BJ (cell line): ENCODE results near the gene DCAF7. TPM values are rescaled to one million over a fixed set of nuclear protein-coding genes. Genes with fewer than 3 reads are reported as not detected.
A peak's percentile ranks its signal among the peaks of the same experiment; 100 is the strongest.

ENCODE experiments used
- CTCF ChIA-PET: fragments of 350-600 bp; formaldehyde crosslinking; extraction: SDS; loops from one replicate; lab custom pipeline; 2021; ENCODE audit warnings: antibody characterized with exemption, inconsistent platforms; lab: Yijun Ruan, JAX
- POLR2A ChIA-PET: fragments of 300-600 bp; sonication (Branson Sonifier 250); formaldehyde crosslinking; extraction: SDS; loops from one replicate; lab custom pipeline; 2021; ENCODE audit warnings: antibody characterized with exemption; lab: Charles Lee
- DNase-seq: peaks from one replicate; pipeline ENCODE4 v3.0.0-alpha.2; 2011; ENCODE audit warnings: low read depth
- H3K27me3 ChIP-seq: 2 replicates; pipeline ENCODE4 v1.6.0; 2011; ENCODE audit warnings: low read length; ENCODE audit not compliant: control insufficient read depth, insufficient read depth
- H3K36me3 ChIP-seq: 2 replicates; pipeline ENCODE4 v1.5.1; 2011; ENCODE audit warnings: low read length; ENCODE audit not compliant: control insufficient read depth, insufficient read depth
- H3K4me3 ChIP-seq: 2 replicates; pipeline ENCODE4 v1.5.1; 2011; ENCODE audit warnings: low read depth, mild to moderate bottlenecking, control low read depth, low read length
- CTCF ChIP-seq: IDR thresholded peaks from 2 replicates; pipeline ENCODE4 v1.5.1; 2011; ENCODE audit warnings: low read depth, mild to moderate bottlenecking, control low read depth, inconsistent platforms, low read length, moderate library complexity; ENCODE audit not compliant: insufficient read depth
- polyA minus RNA-seq: library from RNA; depleted of rRNA, polyadenylated mRNA; stranded (reverse); fragments of >200 nt; gene quantifications from 2 replicates; pipeline ENCODE4 v1.2.3, GENCODE V29; 2011; rRNA and poly(A)+ RNA removed
- polyA plus RNA-seq: library from polyadenylated mRNA; depleted of rRNA; stranded (reverse); fragments of >200 nt; gene quantifications from 2 replicates; pipeline ENCODE4 v1.2.3, GENCODE V29; 2011; rRNA removed

The DCAF7 gene, protein sequence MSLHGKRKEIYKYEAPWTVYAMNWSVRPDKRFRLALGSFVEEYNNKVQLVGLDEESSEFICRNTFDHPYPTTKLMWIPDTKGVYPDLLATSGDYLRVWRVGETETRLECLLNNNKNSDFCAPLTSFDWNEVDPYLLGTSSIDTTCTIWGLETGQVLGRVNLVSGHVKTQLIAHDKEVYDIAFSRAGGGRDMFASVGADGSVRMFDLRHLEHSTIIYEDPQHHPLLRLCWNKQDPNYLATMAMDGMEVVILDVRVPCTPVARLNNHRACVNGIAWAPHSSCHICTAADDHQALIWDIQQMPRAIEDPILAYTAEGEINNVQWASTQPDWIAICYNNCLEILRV
- polyA plus RNA-seq: 24.8 and 57.4 TPM in 2 replicates
- 53.4 and 71.2 TPM in 2 replicates for polyA minus RNA-seq

DNA sequence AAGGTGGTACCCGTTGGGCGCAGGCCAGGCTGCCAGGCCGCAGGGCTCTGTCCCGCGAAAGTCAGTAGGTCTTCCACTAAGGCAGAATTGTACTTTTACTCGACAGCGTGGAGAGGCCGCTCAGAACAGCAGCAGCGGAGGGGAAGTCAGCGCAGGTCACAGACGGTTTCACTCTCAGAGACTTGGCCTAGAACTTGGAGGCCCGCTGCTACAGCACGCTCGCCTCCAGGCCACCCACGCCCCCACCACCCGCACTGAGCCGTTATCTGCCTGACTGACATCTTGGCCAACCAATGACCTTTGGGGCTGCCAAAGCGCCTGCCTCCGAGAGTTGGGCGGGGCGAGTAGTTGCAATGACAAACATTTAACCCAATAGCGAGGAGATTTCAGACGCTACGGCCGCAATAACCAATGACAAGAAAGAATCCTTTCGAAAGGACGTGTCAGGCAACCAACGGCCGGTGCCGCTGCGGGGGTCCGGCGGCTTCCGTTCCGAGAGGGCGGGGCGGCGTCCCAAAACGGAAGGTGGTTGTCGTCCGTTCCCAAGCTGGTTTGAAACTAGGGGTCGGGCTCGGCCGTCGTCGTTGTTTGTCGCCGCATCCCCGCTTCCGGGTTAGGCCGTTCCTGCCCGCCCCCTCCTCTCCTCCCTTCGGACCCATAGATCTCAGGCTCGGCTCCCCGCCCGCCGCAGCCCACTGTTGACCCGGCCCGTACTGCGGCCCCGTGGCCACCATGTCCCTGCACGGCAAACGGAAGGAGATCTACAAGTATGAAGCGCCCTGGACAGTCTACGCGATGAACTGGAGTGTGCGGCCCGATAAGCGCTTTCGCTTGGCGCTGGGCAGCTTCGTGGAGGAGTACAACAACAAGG is at the start of gene DCAF7:
TSS of gene DCAF7 (plus strand) at position 532 of the 871 bp plus-strand sequence. CDS start at position 733, 201 bp downstream.
- no peak for TF ChIP-seq CTCF
- CTCF ChIA-PET: interaction anchor here (1.5 kb wide), 1 partner anchor 71 kb away, joined by 5 read pairs; no protein-coding TSS in a partner anchor
- Histone ChIP-seq H3K4me3 (peak within 1 kb of the TSS; percentile 61), H3K36me3 (peaks cover 1% of the 10 kb centered on the region; the same call in 1 of the 2 replicates), H3K27me3 (no peaks in the 10 kb centered on the region)
- POLR2A ChIA-PET: no interaction called here
- peak; percentile 97 for DNase-seq

DNA sequence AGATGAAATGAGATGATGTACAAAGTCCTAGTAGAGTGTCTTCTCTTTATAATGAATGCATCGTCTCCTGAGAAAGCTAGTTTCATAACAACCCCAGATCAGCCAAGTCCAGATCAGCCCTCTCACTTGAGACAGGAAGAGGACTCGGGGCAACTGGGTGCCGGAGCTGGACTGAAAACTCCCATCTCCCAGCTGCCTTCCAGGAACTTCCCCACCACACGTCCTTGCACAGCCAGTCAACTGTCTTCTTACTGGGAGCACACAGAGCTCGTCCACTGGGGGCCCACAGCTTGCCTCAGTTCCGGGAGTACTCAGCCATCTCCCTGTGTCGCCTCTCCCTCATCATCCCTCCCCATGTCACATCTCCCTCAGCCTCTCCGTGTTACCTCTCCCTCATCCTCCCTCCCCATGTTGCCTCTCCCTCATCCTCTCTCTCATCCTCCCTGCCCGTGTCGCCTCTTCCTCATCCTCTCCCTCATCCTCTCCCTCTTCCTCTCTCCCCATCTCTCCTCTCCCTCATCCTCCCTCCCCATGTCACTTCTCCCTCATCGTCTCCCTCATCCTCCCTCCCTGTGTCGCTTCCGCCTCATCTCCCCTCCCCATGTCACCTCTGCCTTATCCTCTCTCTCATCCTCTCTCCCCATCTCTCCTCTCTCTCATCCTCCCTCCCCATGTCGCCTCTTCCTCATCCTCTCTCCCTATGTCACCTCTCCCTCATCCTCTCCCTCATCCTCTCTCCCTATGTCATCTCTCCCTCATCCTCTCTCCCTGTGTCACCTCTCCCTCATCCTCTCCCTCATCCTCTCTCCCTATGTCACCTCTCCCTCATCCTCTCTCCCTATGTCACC is 49.5 kb upstream of the DCAF7 start:
- TF ChIP-seq CTCF: no peak
- ChIA-PET CTCF (no interaction called here), POLR2A (no interaction called here)
- no peaks in the 10 kb centered on the region for H3K36me3 ChIP-seq
- no peak for DNase-seq
- H3K4me3 ChIP-seq: no peak overlapping the region
- no peaks in the 10 kb centered on the region for H3K27me3 ChIP-seq

DNA sequence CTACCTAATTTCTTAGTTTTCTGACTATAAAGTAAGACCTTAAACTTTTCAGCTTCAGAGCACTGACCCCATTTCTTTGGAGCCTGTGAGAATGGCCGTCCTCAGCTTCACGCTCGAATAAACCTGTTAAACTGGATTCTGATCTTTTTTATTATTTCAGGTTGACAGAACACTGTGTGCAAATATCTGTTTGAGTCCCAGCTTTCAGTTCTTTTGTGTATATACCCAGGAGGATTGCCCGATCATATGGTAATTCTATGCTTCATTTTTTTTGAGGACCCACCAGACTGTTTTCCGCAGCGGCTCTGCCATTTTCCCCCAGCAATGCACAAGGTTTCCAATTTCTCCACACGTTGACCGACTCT is 47.0 kb upstream of the DCAF7 start:
- no peaks in the 10 kb centered on the region for H3K36me3 ChIP-seq
- ChIA-PET POLR2A (no interaction called here), CTCF (interaction anchor here (1.4 kb wide), 1 partner anchor 78 kb away, joined by 4 read pairs; no protein-coding TSS in a partner anchor)
- no peak for TF ChIP-seq CTCF
- no peaks in the 10 kb centered on the region; the same call in none of the 2 replicates for H3K27me3 ChIP-seq
- H3K4me3 ChIP-seq: no peak overlapping the region
- DNase-seq: no peak

- DNase-seq: no peak
- POLR2A ChIA-PET: no interaction called here
- CTCF ChIA-PET: interaction anchor here (1.0 kb wide), 1 partner anchor 79 kb away, joined by 3 read pairs; no protein-coding TSS in a partner anchor
- no peaks in the 10 kb centered on the region for H3K36me3 ChIP-seq
- no peak for TF ChIP-seq CTCF
- no peak overlapping the region for H3K4me3 ChIP-seq
- H3K27me3 ChIP-seq: no peaks in the 10 kb centered on the region; the same call in none of the 2 replicates
Observed at GRCh38 chr17:63504261-63504660, 46.0 kb upstream of the DCAF7 start.
